ENCODE measurements around the gene LCORL.
"Not testable (repeated sequence)": the region's sequence is repeated elsewhere in the genome, so short reads cannot be mapped to it uniquely, and the experiment has no call there.

The LCORL gene

DNA sequence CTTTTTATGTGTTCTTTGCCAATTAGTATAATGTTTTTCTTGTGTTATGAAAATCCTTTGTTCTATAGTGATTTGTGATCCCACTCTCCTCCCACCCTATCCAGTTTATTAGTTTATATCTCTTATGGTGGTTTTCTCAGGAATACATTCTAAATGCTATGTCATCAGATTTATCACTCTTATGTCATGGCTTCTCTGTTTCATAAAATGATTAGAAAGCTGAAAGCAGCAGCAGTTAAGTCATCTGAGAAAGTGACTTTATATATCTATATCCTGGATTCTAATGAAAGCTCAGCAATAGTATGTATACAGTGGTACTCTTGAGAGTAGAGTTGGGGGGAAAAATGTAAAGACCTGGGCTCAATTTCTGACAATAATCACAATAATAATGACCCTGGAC is 169.6 kb downstream of the LCORL start:
- no peak overlapping the region for H3K4me3 ChIP-seq (ENCODE audit: low read length)
- TF ChIP-seq, protein P1, sequence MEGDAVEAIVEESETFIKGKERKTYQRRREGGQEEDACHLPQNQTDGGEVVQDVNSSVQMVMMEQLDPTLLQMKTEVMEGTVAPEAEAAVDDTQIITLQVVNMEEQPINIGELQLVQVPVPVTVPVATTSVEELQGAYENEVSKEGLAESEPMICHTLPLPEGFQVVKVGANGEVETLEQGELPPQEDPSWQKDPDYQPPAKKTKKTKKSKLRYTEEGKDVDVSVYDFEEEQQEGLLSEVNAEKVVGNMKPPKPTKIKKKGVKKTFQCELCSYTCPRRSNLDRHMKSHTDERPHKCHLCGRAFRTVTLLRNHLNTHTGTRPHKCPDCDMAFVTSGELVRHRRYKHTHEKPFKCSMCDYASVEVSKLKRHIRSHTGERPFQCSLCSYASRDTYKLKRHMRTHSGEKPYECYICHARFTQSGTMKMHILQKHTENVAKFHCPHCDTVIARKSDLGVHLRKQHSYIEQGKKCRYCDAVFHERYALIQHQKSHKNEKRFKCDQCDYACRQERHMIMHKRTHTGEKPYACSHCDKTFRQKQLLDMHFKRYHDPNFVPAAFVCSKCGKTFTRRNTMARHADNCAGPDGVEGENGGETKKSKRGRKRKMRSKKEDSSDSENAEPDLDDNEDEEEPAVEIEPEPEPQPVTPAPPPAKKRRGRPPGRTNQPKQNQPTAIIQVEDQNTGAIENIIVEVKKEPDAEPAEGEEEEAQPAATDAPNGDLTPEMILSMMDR (conservative IDR thresholded peaks at IDR 0.05; ENCODE audit: low read depth, low read length) = no peak
- DNase-seq (ENCODE audit: low read depth) = no peak

GRCh38 chr4:17850295-17850694 is 171.3 kb downstream of the LCORL start:
- not testable (repeated sequence) for DNase-seq (ENCODE audit: low read depth); H3K4me3 ChIP-seq (ENCODE audit: low read length)

- TF ChIP-seq, protein P1 (conservative IDR thresholded peaks at IDR 0.05; ENCODE audit: low read depth, low read length) = no peak
- peak; percentile 48 for DNase-seq (ENCODE audit: low read depth)
- no peak overlapping the region for H3K4me3 ChIP-seq (ENCODE audit: low read length)
These were observed 175.3 kb downstream of the LCORL start for GRCh38 chr4:17846266-17846665.

DNA sequence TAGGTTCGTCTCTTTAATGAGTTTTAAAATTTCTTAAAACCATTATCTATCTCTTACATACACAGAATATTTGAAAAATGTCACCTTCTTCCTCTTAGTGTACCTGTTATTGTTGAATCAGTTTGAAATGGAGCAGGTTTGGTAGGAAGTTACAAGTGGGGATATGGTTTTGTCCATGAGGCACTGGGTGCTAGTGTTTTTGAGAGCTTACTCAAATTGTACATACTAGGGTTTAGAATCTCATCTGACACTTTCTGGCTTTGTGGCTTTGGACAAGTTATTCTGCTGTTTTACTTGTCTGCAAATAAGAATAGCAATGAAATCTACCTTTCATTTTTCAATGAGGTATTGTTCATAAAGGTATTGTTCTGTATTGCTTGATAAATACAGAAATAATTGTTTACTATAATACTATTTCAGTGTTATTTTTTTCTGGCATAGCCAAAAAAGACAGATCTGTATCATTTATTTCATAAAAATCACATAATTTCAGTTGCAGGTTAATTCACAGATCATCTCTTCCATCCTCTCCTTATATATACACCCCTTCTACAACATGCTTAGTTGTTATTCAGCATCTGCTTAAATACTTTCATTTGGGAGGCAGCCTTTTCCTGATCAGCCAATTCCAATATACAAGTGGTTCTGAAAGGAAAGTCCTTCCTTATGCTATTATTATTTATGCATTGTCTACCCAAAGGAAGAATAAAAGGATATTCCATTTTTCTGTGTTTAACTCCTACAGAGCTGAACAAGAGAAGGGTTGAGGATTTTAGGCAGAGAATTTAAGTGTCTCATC is 197.5 kb downstream of the LCORL start:
- DNase-seq (ENCODE audit: low read depth) = no peak
- H3K4me3 ChIP-seq (ENCODE audit: low read length) = no peak overlapping the region
- TF ChIP-seq, protein P1 (conservative IDR thresholded peaks at IDR 0.05; ENCODE audit: low read depth, low read length) = no peak

DNA sequence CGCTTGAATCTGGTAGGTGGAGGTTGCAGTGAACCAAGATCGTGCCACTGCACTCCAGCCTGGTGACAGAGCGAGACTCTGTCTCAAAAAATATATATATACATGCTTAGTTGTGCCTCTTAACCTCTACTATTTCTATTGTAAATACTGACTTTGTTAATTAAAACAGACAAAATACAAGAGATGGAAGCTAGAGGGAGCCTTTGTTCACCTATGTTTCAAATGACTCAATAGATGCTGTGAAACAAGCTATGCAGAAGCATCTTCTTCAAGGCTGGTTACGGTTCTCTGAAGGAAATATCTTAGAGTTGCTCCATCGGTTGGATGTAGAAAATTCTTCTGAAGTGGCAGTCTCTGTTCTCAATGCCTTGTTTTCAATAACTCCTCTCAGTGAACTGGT is 204.5 kb downstream of the LCORL start:
- DNase-seq (ENCODE audit: low read depth) = no peak
- TF ChIP-seq, protein P1 (conservative IDR thresholded peaks at IDR 0.05; ENCODE audit: low read depth, low read length) = peak; percentile 52
- H3K4me3 ChIP-seq (ENCODE audit: low read length) = no peak overlapping the region

DNA sequence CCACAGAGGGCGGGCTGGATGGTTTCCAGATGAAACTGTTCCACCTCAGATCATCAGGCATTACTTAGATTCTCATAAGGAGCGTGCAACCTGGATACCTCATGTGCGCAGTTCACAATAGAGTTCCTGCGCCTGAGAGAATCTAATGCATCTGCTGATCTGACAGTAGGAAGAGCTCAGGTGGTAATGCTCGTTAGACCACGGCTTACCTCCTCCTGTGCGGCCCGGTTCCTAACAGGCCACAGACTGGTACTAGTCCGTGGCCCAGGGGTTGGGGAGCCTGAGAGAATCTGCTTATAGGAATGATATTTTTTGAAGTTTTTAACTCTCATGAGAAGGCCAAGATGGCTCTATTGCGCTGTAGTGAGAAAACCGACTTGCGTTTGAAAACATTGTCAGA is 205.4 kb downstream of the LCORL start:
- H3K4me3 ChIP-seq (ENCODE audit: low read length) = no peak overlapping the region
- DNase-seq (ENCODE audit: low read depth) = no peak
- TF ChIP-seq, protein P1 (conservative IDR thresholded peaks at IDR 0.05; ENCODE audit: low read depth, low read length) = no peak

DNA sequence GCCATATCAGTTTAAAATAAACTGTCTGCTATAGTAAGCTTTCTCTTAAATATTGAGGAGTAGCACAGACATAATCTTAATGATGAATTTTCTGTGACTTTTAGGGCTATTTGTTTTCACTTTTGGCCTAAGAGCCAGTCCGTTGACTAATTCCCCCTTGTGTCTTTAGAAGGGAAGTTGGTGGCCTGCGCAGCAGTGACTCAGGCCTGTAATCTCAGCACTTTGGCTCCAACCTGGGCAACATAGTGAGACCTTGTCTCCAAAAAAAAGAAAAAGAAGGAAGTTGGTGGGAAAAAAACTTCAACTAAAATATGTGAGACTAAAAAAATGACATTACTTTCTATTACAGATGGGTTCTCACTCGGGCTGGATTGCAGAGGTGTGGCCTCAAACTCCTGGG is 207.4 kb downstream of the LCORL start:
- TF ChIP-seq, protein P1 (conservative IDR thresholded peaks at IDR 0.05; ENCODE audit: low read depth, low read length) = no peak
- no peak for DNase-seq (ENCODE audit: low read depth)

More for the DNA sequence above, 207.4 kb downstream of the LCORL start:
- no peak overlapping the region for H3K4me3 ChIP-seq (ENCODE audit: low read length)
